Liver (tissue), 9 donors: ENCODE measurements around the gene MYO15B. TPM values are rescaled to one million over a fixed set of nuclear protein-coding genes. Genes with fewer than 3 reads are reported as not detected.

Source experiments
- DNase-seq: peaks from one replicate; pipeline ENCODE4 v3.0.0-alpha.2; 2017; ENCODE audit warnings: low spot score
- H3K27ac ChIP-seq, 2 donors: one replicate each; pipeline ENCODE4 v1.7.0; 2013; ENCODE audit warnings: inconsistent platforms in 2 of 2, low read length in 2 of 2, control low read depth in 1 of 2, low read depth in 1 of 2, mild to moderate bottlenecking in 1 of 2
- H3K27me3 ChIP-seq, 4 donors: one replicate each; pipeline versions ENCODE4 v1.6.1 to v1.7.0; 2013; ENCODE audit warnings: low read length in 3 of 4, inconsistent platforms in 1 of 4, mild to moderate bottlenecking in 1 of 4, moderate library complexity in 1 of 4; ENCODE audit not compliant: control insufficient read depth in 4 of 4, insufficient read depth in 4 of 4
- H3K36me3 ChIP-seq, 4 donors: one replicate each; pipeline versions ENCODE4 v1.6.1 to v1.7.0; 2013; ENCODE audit warnings: low read length in 3 of 4, mild to moderate bottlenecking in 3 of 4, low read depth in 1 of 4, moderate library complexity in 1 of 4; ENCODE audit not compliant: control insufficient read depth in 4 of 4, insufficient read depth in 3 of 4
- H3K4me1 ChIP-seq, 4 donors: one replicate each; pipeline versions ENCODE4 v1.6.1 to v1.7.0; 2013; ENCODE audit warnings: low read length in 3 of 4, mild to moderate bottlenecking in 3 of 4, moderate library complexity in 1 of 4; ENCODE audit not compliant: control insufficient read depth in 4 of 4, insufficient read depth in 4 of 4
- H3K4me3 ChIP-seq, 3 donors: one replicate each; pipeline versions ENCODE4 v1.6.1 to v1.7.0; 2013; ENCODE audit warnings: low read length in 3 of 3, control low read depth in 1 of 3, low read depth in 1 of 3, mild to moderate bottlenecking in 1 of 3
- H3K9ac ChIP-seq, 2 donors: one replicate each; pipeline ENCODE4 v1.7.0; 2013; ENCODE audit warnings: low read length in 2 of 2, mild to moderate bottlenecking in 2 of 2, moderate library complexity in 2 of 2, control low read depth in 1 of 2, low read depth in 1 of 2
- H3K9me3 ChIP-seq, 4 donors: one replicate each; pipeline versions ENCODE4 v1.6.1 to v1.7.0; 2013; ENCODE audit warnings: low read length in 3 of 4; ENCODE audit not compliant: control insufficient read depth in 4 of 4
- FOXA1 ChIP-seq: IDR thresholded peaks from 2 replicates; pipeline ENCODE4 v1.6.1; 2016; ENCODE audit warnings: antibody characterized with exemption
- HNF4A ChIP-seq, 2 donors: conservative IDR thresholded peaks; 2 replicates each; pipeline ENCODE4 v1.6.1; 2016; ENCODE audit warnings: antibody characterized with exemption in 2 of 2, mild to moderate bottlenecking in 2 of 2
- HNF4G ChIP-seq: IDR thresholded peaks from 2 replicates; pipeline ENCODE4 v1.6.1; 2016; ENCODE audit warnings: antibody characterized with exemption
- JUND ChIP-seq, 2 donors: IDR thresholded peaks; 2 replicates each; pipeline ENCODE4 v1.6.1; 2016; ENCODE audit warnings: antibody characterized with exemption in 2 of 2
- NR2F2 ChIP-seq: IDR thresholded peaks from 2 replicates; pipeline ENCODE4 v1.6.1; 2016; ENCODE audit warnings: antibody characterized with exemption
- RAD21 ChIP-seq, 2 donors: IDR thresholded peaks; 2 replicates each; pipeline ENCODE4 v1.6.1; 2016; ENCODE audit warnings: antibody characterized with exemption in 2 of 2, mild to moderate bottlenecking in 2 of 2
- RXRA ChIP-seq, 2 donors: IDR thresholded peaks; 2 replicates each; pipeline ENCODE4 v1.6.1; 2017 to 2018; ENCODE audit warnings: antibody characterized with exemption in 2 of 2, mild to moderate bottlenecking in 1 of 2
- SP1 ChIP-seq: IDR thresholded peaks from 2 replicates; pipeline ENCODE4 v1.6.1; 2018; ENCODE audit warnings: antibody characterized with exemption, mild to moderate bottlenecking
- TAF1 ChIP-seq: conservative IDR thresholded peaks from 2 replicates; pipeline ENCODE4 v1.6.1; 2016; ENCODE audit warnings: antibody characterized with exemption, mild to moderate bottlenecking
- YY1 ChIP-seq: IDR thresholded peaks from 2 replicates; pipeline ENCODE4 v1.6.1; 2016; ENCODE audit warnings: antibody characterized with exemption, mild to moderate bottlenecking
- WGBS: extraction: QIAGEN DNeasy Blood & Tissue Kit; methylation state at CpG from one replicate; pipeline ENCODE4 v1.1.7; 2013; 5-methylcytosine and 5-hydroxymethylcytosine counted together
- polyA plus RNA-seq, 2 donors: library from polyadenylated mRNA; stranded (reverse) in 1 of 2; unstranded in 1 of 2; fragments of 200-250 nt in 1 of 2; fragments of >200 nt in 1 of 2; fragmentation: Nextera tagmentation in 1 of 2; extraction: Ambion mirVana in 1 of 2; gene quantifications; one replicate each; pipeline versions ENCODE4 v1.2.1 to v1.2.3, GENCODE V29; 2013 to 2015
- total RNA-seq, 2 donors: library from RNA; depleted of rRNA; stranded (reverse); fragments of >200 nt; gene quantifications; one replicate each; pipeline ENCODE4 v1.2.3, GENCODE V29; 2014
- TF ChIP-seq, protein P1 (sequence below): fragments of 150-350 bp; IDR thresholded peaks from 2 replicates; pipeline ENCODE4 v1.5.1; 2017; ENCODE audit warnings: improper control_type of control experiment, low read depth, low read length; ENCODE audit not compliant: missing input control
- TF ChIP-seq, protein P2 (sequence below): IDR thresholded peaks from 2 replicates; pipeline ENCODE4 v1.6.1; 2016; ENCODE audit warnings: antibody characterized with exemption
- TF ChIP-seq, protein P3 (sequence below): IDR thresholded peaks from 2 replicates; pipeline ENCODE4 v1.6.1; 2016; ENCODE audit warnings: antibody characterized with exemption
- TF ChIP-seq, protein P4 (sequence below): IDR thresholded peaks from 2 replicates; pipeline ENCODE4 v1.6.1; 2016; ENCODE audit warnings: antibody characterized with exemption, mild to moderate bottlenecking
- donor health status: healthy.
- donor health status: healthy.
- donor health status: healthy.
- donor health status: healthy.
- donor health status: healthy.

The MYO15B gene
- total and polyA plus RNA-seq, 4 donors: 13.3 to 34.4 (median 18.0) TPM

DNA sequence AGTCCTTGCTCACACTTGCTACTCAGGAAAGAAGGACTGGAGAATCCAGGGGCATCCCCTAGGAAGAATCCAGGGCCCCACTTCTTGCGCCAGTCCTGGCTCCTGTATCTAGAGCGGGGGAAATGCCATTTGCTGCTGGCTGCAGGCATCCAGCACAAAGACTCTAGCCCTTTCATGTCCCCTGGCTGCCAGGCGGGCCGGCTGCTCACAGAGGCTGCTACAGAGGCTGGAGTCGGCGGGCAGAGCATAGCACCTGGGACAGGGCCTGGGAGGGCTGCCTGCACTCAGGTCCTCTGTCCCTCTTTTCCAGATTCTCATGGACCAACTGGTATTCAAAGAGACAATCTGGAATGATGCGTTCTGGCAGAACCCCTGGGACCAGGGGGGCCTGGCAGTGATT is 59.5 kb downstream of the MYO15B start:
- H3K4me3 ChIP-seq: no peak overlapping the region
- H3K9me3 ChIP-seq: no peaks in the 10 kb centered on the region
- H3K9ac ChIP-seq: no peak overlapping the region
- DNase-seq: peak; percentile 36
- peak overlapping the region; percentile 81 to 90 for H3K27ac ChIP-seq
- TF ChIP-seq NR2F2: no peak
- no peak for TF ChIP-seq YY1
- no peak for TF ChIP-seq HNF4G
- TF ChIP-seq, protein P1, sequence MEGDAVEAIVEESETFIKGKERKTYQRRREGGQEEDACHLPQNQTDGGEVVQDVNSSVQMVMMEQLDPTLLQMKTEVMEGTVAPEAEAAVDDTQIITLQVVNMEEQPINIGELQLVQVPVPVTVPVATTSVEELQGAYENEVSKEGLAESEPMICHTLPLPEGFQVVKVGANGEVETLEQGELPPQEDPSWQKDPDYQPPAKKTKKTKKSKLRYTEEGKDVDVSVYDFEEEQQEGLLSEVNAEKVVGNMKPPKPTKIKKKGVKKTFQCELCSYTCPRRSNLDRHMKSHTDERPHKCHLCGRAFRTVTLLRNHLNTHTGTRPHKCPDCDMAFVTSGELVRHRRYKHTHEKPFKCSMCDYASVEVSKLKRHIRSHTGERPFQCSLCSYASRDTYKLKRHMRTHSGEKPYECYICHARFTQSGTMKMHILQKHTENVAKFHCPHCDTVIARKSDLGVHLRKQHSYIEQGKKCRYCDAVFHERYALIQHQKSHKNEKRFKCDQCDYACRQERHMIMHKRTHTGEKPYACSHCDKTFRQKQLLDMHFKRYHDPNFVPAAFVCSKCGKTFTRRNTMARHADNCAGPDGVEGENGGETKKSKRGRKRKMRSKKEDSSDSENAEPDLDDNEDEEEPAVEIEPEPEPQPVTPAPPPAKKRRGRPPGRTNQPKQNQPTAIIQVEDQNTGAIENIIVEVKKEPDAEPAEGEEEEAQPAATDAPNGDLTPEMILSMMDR: no peak
- TF ChIP-seq, protein P2, sequence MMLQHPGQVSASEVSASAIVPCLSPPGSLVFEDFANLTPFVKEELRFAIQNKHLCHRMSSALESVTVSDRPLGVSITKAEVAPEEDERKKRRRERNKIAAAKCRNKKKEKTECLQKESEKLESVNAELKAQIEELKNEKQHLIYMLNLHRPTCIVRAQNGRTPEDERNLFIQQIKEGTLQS: no peak
- no peak for TF ChIP-seq SP1
- TF ChIP-seq TAF1: no peak
- TF ChIP-seq, protein P3, sequence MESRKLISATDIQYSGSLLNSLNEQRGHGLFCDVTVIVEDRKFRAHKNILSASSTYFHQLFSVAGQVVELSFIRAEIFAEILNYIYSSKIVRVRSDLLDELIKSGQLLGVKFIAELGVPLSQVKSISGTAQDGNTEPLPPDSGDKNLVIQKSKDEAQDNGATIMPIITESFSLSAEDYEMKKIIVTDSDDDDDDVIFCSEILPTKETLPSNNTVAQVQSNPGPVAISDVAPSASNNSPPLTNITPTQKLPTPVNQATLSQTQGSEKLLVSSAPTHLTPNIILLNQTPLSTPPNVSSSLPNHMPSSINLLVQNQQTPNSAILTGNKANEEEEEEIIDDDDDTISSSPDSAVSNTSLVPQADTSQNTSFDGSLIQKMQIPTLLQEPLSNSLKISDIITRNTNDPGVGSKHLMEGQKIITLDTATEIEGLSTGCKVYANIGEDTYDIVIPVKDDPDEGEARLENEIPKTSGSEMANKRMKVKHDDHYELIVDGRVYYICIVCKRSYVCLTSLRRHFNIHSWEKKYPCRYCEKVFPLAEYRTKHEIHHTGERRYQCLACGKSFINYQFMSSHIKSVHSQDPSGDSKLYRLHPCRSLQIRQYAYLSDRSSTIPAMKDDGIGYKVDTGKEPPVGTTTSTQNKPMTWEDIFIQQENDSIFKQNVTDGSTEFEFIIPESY: no peak
- no peak for TF ChIP-seq RXRA (IDR thresholded peaks at IDR 0.05)
- TF ChIP-seq, protein P4, sequence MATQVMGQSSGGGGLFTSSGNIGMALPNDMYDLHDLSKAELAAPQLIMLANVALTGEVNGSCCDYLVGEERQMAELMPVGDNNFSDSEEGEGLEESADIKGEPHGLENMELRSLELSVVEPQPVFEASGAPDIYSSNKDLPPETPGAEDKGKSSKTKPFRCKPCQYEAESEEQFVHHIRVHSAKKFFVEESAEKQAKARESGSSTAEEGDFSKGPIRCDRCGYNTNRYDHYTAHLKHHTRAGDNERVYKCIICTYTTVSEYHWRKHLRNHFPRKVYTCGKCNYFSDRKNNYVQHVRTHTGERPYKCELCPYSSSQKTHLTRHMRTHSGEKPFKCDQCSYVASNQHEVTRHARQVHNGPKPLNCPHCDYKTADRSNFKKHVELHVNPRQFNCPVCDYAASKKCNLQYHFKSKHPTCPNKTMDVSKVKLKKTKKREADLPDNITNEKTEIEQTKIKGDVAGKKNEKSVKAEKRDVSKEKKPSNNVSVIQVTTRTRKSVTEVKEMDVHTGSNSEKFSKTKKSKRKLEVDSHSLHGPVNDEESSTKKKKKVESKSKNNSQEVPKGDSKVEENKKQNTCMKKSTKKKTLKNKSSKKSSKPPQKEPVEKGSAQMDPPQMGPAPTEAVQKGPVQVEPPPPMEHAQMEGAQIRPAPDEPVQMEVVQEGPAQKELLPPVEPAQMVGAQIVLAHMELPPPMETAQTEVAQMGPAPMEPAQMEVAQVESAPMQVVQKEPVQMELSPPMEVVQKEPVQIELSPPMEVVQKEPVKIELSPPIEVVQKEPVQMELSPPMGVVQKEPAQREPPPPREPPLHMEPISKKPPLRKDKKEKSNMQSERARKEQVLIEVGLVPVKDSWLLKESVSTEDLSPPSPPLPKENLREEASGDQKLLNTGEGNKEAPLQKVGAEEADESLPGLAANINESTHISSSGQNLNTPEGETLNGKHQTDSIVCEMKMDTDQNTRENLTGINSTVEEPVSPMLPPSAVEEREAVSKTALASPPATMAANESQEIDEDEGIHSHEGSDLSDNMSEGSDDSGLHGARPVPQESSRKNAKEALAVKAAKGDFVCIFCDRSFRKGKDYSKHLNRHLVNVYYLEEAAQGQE: no peak
- TF ChIP-seq JUND (IDR thresholded peaks at IDR 0.05): no peak
- no peak for TF ChIP-seq RAD21 (IDR thresholded peaks at IDR 0.05)
- peaks cover 6 to 23% (median 11%) of the 10 kb centered on the region in 4 donors for H3K36me3 ChIP-seq
- H3K4me1 ChIP-seq: peaks cover 6 to 17% (median 11%) of the 10 kb centered on the region in 4 donors
- H3K27me3 ChIP-seq: no peaks in the 10 kb centered on the region
- 96% methylated on average over 7 of the region's 7 CpGs for WGBS

DNA sequence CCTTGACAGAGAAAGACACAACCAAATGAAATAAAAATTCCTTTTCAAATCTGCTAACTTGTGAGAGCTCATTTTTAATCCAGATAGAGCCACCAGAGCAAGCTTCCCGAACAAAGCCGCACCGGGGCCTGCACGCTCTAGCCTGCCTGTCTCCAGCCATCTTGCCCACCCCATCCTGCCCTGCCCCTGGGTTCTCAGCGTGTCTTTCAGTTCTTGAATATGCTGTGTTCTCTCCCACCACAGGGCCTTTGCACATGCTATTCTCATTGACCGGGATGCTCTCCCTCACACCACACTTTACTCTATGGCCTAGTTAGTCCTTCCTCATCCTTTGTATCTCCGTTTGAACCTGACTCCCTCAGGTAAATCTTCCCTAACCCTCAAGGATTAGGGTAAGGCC is 60.3 kb downstream of the MYO15B start:
- TF ChIP-seq HNF4A (conservative IDR thresholded peaks at IDR 0.05): no peak
- no peak for TF ChIP-seq HNF4G
- no peak for TF ChIP-seq FOXA1
- TF ChIP-seq JUND (IDR thresholded peaks at IDR 0.05): no peak
- TF ChIP-seq, protein P2: no peak
- no peak for TF ChIP-seq NR2F2
- TF ChIP-seq RAD21 (IDR thresholded peaks at IDR 0.05): no peak
- 97% methylated on average over 7 of the region's 7 CpGs for WGBS
- DNase-seq: no peak
- Histone ChIP-seq H3K27ac (no peak overlapping the region), H3K27me3 (no peaks in the 10 kb centered on the region), H3K9ac (no peak overlapping the region), H3K9me3 (no peaks in the 10 kb centered on the region), H3K4me1 (peaks cover 6 to 17% (median 11%) of the 10 kb centered on the region in 4 donors), H3K36me3 (peaks cover 6 to 28% (median 12%) of the 10 kb centered on the region in 4 donors), H3K4me3 (no peak overlapping the region)
